Spinal cord (tissue), 10 donors: Measurements from ENCODE around the gene PRAMEF8. TPM values are rescaled to one million over a fixed set of nuclear protein-coding genes. Genes with fewer than 3 reads are reported as not detected.
"Not testable (repeated sequence)": the region's sequence is repeated elsewhere in the genome, so short reads cannot be mapped to it uniquely, and the experiment has no call there.

Experiments
- DNase-seq, 6 donors: peaks; one replicate each; pipeline versions ENCODE4 v3.0.0 to v3.0.0-alpha.2; 2013 to 2015; ENCODE audit warnings: low spot score in 6 of 6, low read depth in 4 of 6
- H3K27ac ChIP-seq: one replicate; pipeline ENCODE4 v1.5.1; 2013; ENCODE audit warnings: low read depth, low read length, control low read depth
- H3K27me3 ChIP-seq: one replicate; pipeline ENCODE4 v1.6.1; 2013; ENCODE audit warnings: low read length; ENCODE audit not compliant: control insufficient read depth, insufficient read depth
- H3K36me3 ChIP-seq: one replicate; pipeline ENCODE4 v1.6.1; 2013; ENCODE audit warnings: low read length; ENCODE audit not compliant: control insufficient read depth, insufficient read depth
- H3K4me1 ChIP-seq: one replicate; pipeline ENCODE4 v1.6.1; 2013; ENCODE audit warnings: low read length; ENCODE audit not compliant: control insufficient read depth, insufficient read depth
- H3K4me3 ChIP-seq: one replicate; pipeline ENCODE4 v1.5.1; 2013; ENCODE audit warnings: low read depth, low read length, control low read depth
- H3K9me3 ChIP-seq: one replicate; pipeline ENCODE4 v1.6.1; 2013; ENCODE audit warnings: low read length; ENCODE audit not compliant: control insufficient read depth, insufficient read depth
- WGBS: methylation state at CpG from one replicate; pipeline ENCODE4 v1.1.5; 2013; ENCODE audit warnings: missing lambda C conversion rate; ENCODE audit not compliant: insufficient coverage; 5-methylcytosine and 5-hydroxymethylcytosine counted together
- long read RNA-seq, 4 donors: transcript quantifications; one replicate each; lab custom pipeline, GENCODE V29; 2026
- polyA plus RNA-seq, 2 donors: library from polyadenylated mRNA; unstranded; fragments of 120-200 nt; gene quantifications; one replicate each; pipeline ENCODE4 v1.2.1, GENCODE V29; 2013; ENCODE audit not compliant: insufficient read length in 2 of 2
- total RNA-seq, 2 donors: library from RNA; depleted of rRNA in 1 of 2; stranded (reverse); fragments of 120-200 nt in 1 of 2; fragments of >200 nt in 1 of 2; gene quantifications; one replicate each; pipeline versions ENCODE4 v1.2.3 to v1.2.4, GENCODE V29; 2013 to 2014
- donor health status: healthy.

Gene PRAMEF8
- total RNA-seq (not detected), polyA plus RNA-seq (not detected)
- long read RNA-seq, donor 1: 0 reads
- long read RNA-seq, donor 2: 0 reads
- long read RNA-seq, donor 3: 0 reads
- long read RNA-seq, donor 4: 0 reads

GRCh38 chr1:13285037-13285436 lies at the start of gene PRAMEF8:
Gene PRAMEF8, minus strand, starts transcription at chr1:13285137. Its CDS starts 1,046 bp downstream, at chr1:13284091.
- DNase-seq, H3K4me1 ChIP-seq, H3K9me3 ChIP-seq, H3K36me3 ChIP-seq, H3K27ac ChIP-seq, H3K4me3 ChIP-seq, H3K27me3 ChIP-seq: not testable (repeated sequence)
- WGBS: no CpG with 5 or more reads among the region's 1 CpG

GRCh38 chr1:13315281-13315680 lies 30.3 kb upstream of the PRAMEF8 start, which contains the start of gene PRAMEF15:
Gene PRAMEF15, plus strand, starts transcription at chr1:13315581. Its CDS starts 2,827 bp downstream, at chr1:13318408.
- not testable (repeated sequence) for H3K9me3 ChIP-seq, H3K4me1 ChIP-seq, H3K27me3 ChIP-seq, H3K4me3 ChIP-seq, DNase-seq, H3K36me3 ChIP-seq, H3K27ac ChIP-seq
- WGBS: 60% methylated on average over 1 of the region's 4 CpGs

GRCh38 chr1:13303239-13303638 lies 18.3 kb upstream of the PRAMEF8 start, which contains the start of gene PRAMEF33:
Gene PRAMEF33, plus strand, starts transcription at chr1:13303539. Its CDS starts 2,416 bp downstream, at chr1:13305955.
- H3K27me3 ChIP-seq, H3K4me1 ChIP-seq, H3K27ac ChIP-seq, H3K9me3 ChIP-seq, H3K4me3 ChIP-seq, DNase-seq, H3K36me3 ChIP-seq: not testable (repeated sequence)
- WGBS: no CpG with 5 or more reads among the region's 1 CpG

GRCh38 chr1:13302197-13302596 lies 17.3 kb upstream of the PRAMEF8 start:
- not testable (repeated sequence) for H3K27me3 ChIP-seq, DNase-seq, H3K27ac ChIP-seq, H3K4me1 ChIP-seq, H3K9me3 ChIP-seq, H3K4me3 ChIP-seq, H3K36me3 ChIP-seq

GRCh38 chr1:13298699-13299098 lies 13.8 kb upstream of the PRAMEF8 start:
- not testable (repeated sequence) for H3K4me3 ChIP-seq, H3K27me3 ChIP-seq, H3K27ac ChIP-seq, H3K9me3 ChIP-seq, DNase-seq, H3K4me1 ChIP-seq, H3K36me3 ChIP-seq
- WGBS: no CpG with 5 or more reads among the region's 27 CpGs

- WGBS: no CpG with 5 or more reads among the region's 5 CpGs
Measured at GRCh38 chr1:13297216-13297931, 12.4 kb upstream of the PRAMEF8 start.

GRCh38 chr1:13289030-13289429 lies 4.1 kb upstream of the PRAMEF8 start:
- not testable (repeated sequence) for H3K27ac ChIP-seq, H3K36me3 ChIP-seq, H3K9me3 ChIP-seq, DNase-seq, H3K4me3 ChIP-seq, H3K4me1 ChIP-seq, H3K27me3 ChIP-seq
- WGBS: no CpG with 5 or more reads among the region's 3 CpGs

More at GRCh38 chr1:13297216-13297931, 12.4 kb upstream of the PRAMEF8 start:
- not testable (repeated sequence) for H3K4me1 ChIP-seq, H3K9me3 ChIP-seq, H3K4me3 ChIP-seq, H3K36me3 ChIP-seq, H3K27ac ChIP-seq, DNase-seq, H3K27me3 ChIP-seq

GRCh38 chr1:13279617-13280016 lies 5.3 kb downstream of the PRAMEF8 start:
- not testable (repeated sequence) for H3K4me3 ChIP-seq
- WGBS: no CpG with 5 or more reads among the region's 3 CpGs

GRCh38 chr1:13277016-13277415 lies 7.9 kb downstream of the PRAMEF8 start:
- not testable (repeated sequence) for H3K27ac ChIP-seq, H3K36me3 ChIP-seq, H3K27me3 ChIP-seq, DNase-seq, H3K9me3 ChIP-seq, H3K4me1 ChIP-seq, H3K4me3 ChIP-seq
- 6% methylated on average over 2 of the region's 6 CpGs for WGBS

More at GRCh38 chr1:13279617-13280016, 5.3 kb downstream of the PRAMEF8 start:
- not testable (repeated sequence) for H3K27me3 ChIP-seq, H3K27ac ChIP-seq, H3K4me1 ChIP-seq, H3K9me3 ChIP-seq, H3K36me3 ChIP-seq
- DNase-seq: peak in 1 of 6 donors; percentile 0

GRCh38 chr1:13265124-13265523 lies 19.8 kb downstream of the PRAMEF8 start:
- H3K9me3 ChIP-seq, H3K36me3 ChIP-seq, DNase-seq, H3K27me3 ChIP-seq, H3K4me3 ChIP-seq, H3K27ac ChIP-seq, H3K4me1 ChIP-seq: not testable (repeated sequence)
- no CpG with 5 or more reads among the region's 3 CpGs for WGBS
